SU-DHL-6 (cell line): ENCODE results near the gene ADPRHL1.

Source experiments
- H2AFZ ChIP-seq: fragments of 200-600 bp; sonication (generic); 2 replicates; pipeline ENCODE4 v1.6.1; 2014; ENCODE audit warnings: low read depth, mild to moderate bottlenecking, moderate library complexity, mixed read lengths, antibody characterized with exemption, low read length; ENCODE audit not compliant: severe bottlenecking
- H3F3A ChIP-seq: fragments of 200-600 bp; shearing (Covaris generic); 2 replicates; pipeline ENCODE4 v1.6.0; 2016; ENCODE audit warnings: antibody characterized with exemption, mild to moderate bottlenecking; ENCODE audit not compliant: insufficient read depth
- H3K27ac ChIP-seq: fragments of 200-600 bp; sonication (generic); 2 replicates; pipeline ENCODE4 v1.5.1; 2016; ENCODE audit warnings: low read depth, mild to moderate bottlenecking, low read length, moderate library complexity, mixed read lengths
- H3K27me3 ChIP-seq: fragments of 200-600 bp; sonication (generic), shearing (Covaris generic); 2 replicates; pipeline ENCODE4 v1.6.0; 2014; ENCODE audit warnings: mild to moderate bottlenecking, low read length
- H3K36me3 ChIP-seq: fragments of 200-600 bp; sonication (generic); 2 replicates; pipeline ENCODE4 v1.6.1; 2014; ENCODE audit warnings: mild to moderate bottlenecking, low read length, mixed read lengths
- H3K4me2 ChIP-seq: fragments of 300-600, 200-600 bp; shearing (Covaris generic), sonication (generic); 2 replicates; pipeline ENCODE4 v1.6.0; 2014; ENCODE audit warnings: low read length, low read depth, mild to moderate bottlenecking; ENCODE audit not compliant: poor library complexity, severe bottlenecking
- H3K4me3 ChIP-seq: fragments of 200-600 bp; sonication (generic); 2 replicates; pipeline ENCODE4 v1.5.1; 2014; ENCODE audit warnings: antibody characterized with exemption, low read length, mild to moderate bottlenecking, mixed read lengths; ENCODE audit not compliant: insufficient read depth, poor library complexity, severe bottlenecking
- H3K79me2 ChIP-seq: fragments of 200-600 bp; sonication (generic); 2 replicates; pipeline ENCODE4 v1.6.1; 2014; ENCODE audit warnings: mild to moderate bottlenecking, low read length, moderate library complexity; ENCODE audit not compliant: insufficient read depth
- H3K9ac ChIP-seq: fragments of 200-600 bp; sonication (generic); 2 replicates; pipeline ENCODE4 v1.7.0; 2014; ENCODE audit warnings: mild to moderate bottlenecking, low read length
- H3K9me2 ChIP-seq: fragments of 200-600 bp; sonication (generic); replicated peaks from 2 replicates; pipeline ENCODE4 v1.6.1; 2014; ENCODE audit warnings: low read length; ENCODE audit not compliant: insufficient read depth
- H3K9me3 ChIP-seq: fragments of 200-600 bp; sonication (generic); 2 replicates; pipeline ENCODE4 v1.6.1; 2014; ENCODE audit warnings: low read length, mixed read lengths; ENCODE audit not compliant: insufficient read depth
- H4K20me1 ChIP-seq: fragments of 200-600 bp; sonication (generic); 2 replicates; pipeline ENCODE4 v1.6.1; 2014; ENCODE audit warnings: low read depth, mild to moderate bottlenecking, antibody characterized with exemption, low read length, moderate library complexity, mixed read lengths
- CTCF ChIP-seq: fragments of 200-600 bp; sonication (generic); IDR thresholded peaks from one replicate; pipeline ENCODE4 v1.5.1; 2017; ENCODE audit warnings: antibody characterized with exemption, mild to moderate bottlenecking, low read length, moderate library complexity; ENCODE audit not compliant: insufficient read depth, poor library complexity, severe bottlenecking
- EZH2phosphoT487 ChIP-seq: fragments of 200-600 bp; sonication (generic), shearing (Covaris generic); conservative IDR thresholded peaks from 2 replicates; pipeline ENCODE4 v1.6.1; 2018; ENCODE audit warnings: mild to moderate bottlenecking, antibody characterized with exemption, low read length, moderate library complexity, mixed read lengths

The ADPRHL1 gene

DNA sequence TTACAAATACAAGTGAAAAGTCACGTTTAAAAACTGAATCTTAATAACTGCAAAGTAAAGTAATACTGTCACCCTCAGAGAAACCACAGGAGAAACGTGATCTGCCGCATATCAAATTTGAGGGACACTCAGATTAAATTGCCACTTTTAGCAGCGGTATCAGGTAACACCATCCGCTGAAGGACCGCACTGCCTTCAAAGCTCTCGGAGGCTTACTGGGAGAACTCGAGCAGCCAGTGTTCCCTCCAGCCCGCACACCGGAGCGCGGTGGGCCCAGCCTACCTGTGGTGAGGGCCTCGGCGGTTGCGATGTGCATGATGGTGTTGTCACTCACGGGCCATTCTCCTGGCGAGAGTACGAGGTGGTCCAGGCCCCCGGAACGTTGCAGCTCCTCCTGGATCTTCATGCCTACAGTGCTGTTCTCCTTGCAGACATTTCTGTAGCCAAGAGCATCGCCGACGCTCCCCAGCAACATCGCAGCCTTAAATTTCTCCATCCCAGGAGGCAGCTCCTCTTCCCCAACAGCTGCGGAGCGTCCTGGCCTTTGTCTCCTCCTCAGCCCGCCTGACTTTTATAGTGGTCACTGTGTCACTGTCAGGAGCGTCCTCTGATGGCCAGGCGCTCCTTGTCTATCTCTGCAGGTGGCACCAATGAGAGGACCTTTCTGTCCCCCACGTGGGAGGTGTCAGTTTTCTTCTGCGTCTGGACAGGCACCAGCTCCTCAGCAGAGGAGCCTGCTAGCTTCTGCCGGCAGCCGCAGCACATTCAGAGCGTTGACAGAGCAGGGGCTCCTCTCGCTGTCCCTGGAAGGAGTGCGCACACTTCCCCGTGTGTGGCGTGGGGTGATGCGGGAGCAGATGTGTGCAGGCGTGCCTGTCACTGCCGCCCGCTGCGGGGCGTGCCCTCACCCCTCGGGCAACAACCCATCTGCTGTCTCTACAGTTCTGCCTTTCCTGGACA, at the start of gene ADPRHL1:
Gene ADPRHL1 (minus strand): TSS at position 547 of the 960 bp plus-strand sequence. CDS start 51 bp downstream, at position 496.
- Histone ChIP-seq H3K9ac (no peak within 1 kb of the TSS), H3K9me2 (no peaks in the 10 kb centered on the region), H3F3A (peaks cover 13% of the 10 kb centered on the region), H3K36me3 (no peaks in the 10 kb centered on the region), H2AFZ (no peak within 1 kb of the TSS), H3K4me2 (no peak within 1 kb of the TSS), H3K79me2 (0 out of 2 replicates have a peak, but pooled peaks cover 1% of the 10 kb centered on the region), H3K4me3 (no peak within 1 kb of the TSS), H3K9me3 (no peaks in the 10 kb centered on the region), H3K27me3 (no peaks in the 10 kb centered on the region), H3K27ac (no peak within 1 kb of the TSS), H4K20me1 (no peaks in the 10 kb centered on the region)
- TF ChIP-seq CTCF: no peak
- TF ChIP-seq EZH2phosphoT487: no peak

- TF ChIP-seq CTCF: no peak
- no peak for TF ChIP-seq EZH2phosphoT487
- no peak overlapping the region for H3K27ac ChIP-seq
- no peak overlapping the region for H3K4me2 ChIP-seq
- no peaks in the 10 kb centered on the region for H3K79me2 ChIP-seq
- H3K27me3 ChIP-seq: no peaks in the 10 kb centered on the region
- no peaks in the 10 kb centered on the region for H4K20me1 ChIP-seq
- H3K4me3 ChIP-seq: no peak overlapping the region
- H3K36me3 ChIP-seq: peaks cover 11% of the 10 kb centered on the region; the same call in 1 of the 2 replicates
- no peak overlapping the region for H2AFZ ChIP-seq
- no peaks in the 10 kb centered on the region for H3F3A ChIP-seq
- H3K9me3 ChIP-seq: no peaks in the 10 kb centered on the region
- H3K9ac ChIP-seq: no peak overlapping the region
- H3K9me2 ChIP-seq: no peaks in the 10 kb centered on the region
These were observed 49.4 kb upstream of the ADPRHL1 start for GRCh38 chr13:113502686-113503085.

DNA sequence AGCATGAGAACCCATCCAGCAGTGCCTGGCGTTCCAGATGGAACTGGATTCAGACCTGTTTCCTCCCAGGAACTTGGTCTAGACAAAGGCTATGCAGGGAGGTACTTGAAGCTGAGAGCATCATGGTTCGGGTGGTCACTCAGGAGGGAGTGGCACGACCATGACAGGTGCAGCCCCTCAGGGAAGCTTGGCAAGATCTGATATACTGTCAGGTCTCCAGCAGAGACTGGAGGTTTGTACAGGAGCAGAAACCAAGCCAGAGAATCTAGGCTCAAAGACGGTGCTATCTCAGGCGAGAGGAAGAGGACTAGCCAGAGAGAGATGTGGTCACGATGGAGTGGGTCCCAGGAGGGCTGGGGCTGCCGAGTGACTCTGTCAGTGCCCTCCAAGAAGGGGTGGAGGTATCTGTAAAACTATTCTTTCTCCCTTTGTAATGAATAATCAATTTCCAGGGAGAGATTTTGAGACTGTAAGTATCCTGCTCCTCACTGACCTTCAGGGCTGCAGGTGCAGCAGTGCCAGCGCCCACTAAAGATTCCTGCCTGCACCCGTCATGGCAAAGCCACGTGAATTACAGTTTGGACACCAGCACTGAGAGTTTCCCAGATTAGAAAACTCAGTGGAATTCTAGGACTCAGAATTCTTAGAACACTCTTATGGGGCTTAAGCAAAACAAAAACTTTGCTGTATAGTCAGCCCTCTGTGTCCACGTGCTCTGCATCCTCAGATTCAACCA, 47.4 kb upstream of the ADPRHL1 start:
- Histone ChIP-seq H3K9me2 (no peaks in the 10 kb centered on the region), H3K79me2 (no peaks in the 10 kb centered on the region), H3K4me3 (no peak overlapping the region), H3K9me3 (no peaks in the 10 kb centered on the region), H3K27ac (no peak overlapping the region), H3F3A (peaks cover 4% of the 10 kb centered on the region; the same call in 1 of the 2 replicates), H2AFZ (no peak overlapping the region), H3K27me3 (no peaks in the 10 kb centered on the region), H3K4me2 (no peak overlapping the region), H4K20me1 (no peaks in the 10 kb centered on the region), H3K36me3 (peaks cover 24% of the 10 kb centered on the region), H3K9ac (no peak overlapping the region)
- TF ChIP-seq EZH2phosphoT487: no peak
- no peak for TF ChIP-seq CTCF
